Pancreas (tissue), 10 donors: ENCODE data around the gene PPP1R10. TPM values are rescaled to one million over a fixed set of nuclear protein-coding genes. Genes with fewer than 3 reads are reported as not detected.

Experiments used
- ATAC-seq, 4 donors: fragments of 200-7000 bp; cut with Tn5 transposase; one replicate each; pipeline versions ENCODE4 v1.8.0 to v1.9.1; 2020; ENCODE audit warnings: mild to moderate bottlenecking in 4 of 4, moderate library complexity in 4 of 4
- DNase-seq, 6 donors: peaks; one replicate each; pipeline ENCODE4 v3.0.0-alpha.2; 2020
- FAIRE-seq: peaks from 2 replicates; lab custom pipeline; 2012; peaks lifted over from hg19 to GRCh38; lab: Jason Lieb, UNC
- H3K27ac ChIP-seq, 4 donors: fragments of 200-600 bp; sonication (generic); 1 replicate in 3 of 4; 2 replicates in 1 of 4; pipeline versions ENCODE4 v1.5.0 to v1.8.0; 2020
- H3K27me3 ChIP-seq, 4 donors: fragments of 200-600 bp; one replicate each; pipeline ENCODE4 v1.8.0; 2021
- H3K36me3 ChIP-seq, 3 donors: fragments of 200-600 bp; sonication (generic) in 1 of 3; one replicate each; pipeline versions ENCODE4 v1.5.0 to v1.8.0; 2020 to 2021
- H3K4me1 ChIP-seq, 3 donors: fragments of 200-600 bp; one replicate each; pipeline ENCODE4 v1.8.0; 2021
- H3K4me3 ChIP-seq, 4 donors: fragments of 200-600 bp; sonication (generic) in 2 of 4; one replicate each; pipeline versions ENCODE4 v1.5.0 to v1.8.0; 2020 to 2021
- H3K9me3 ChIP-seq, 4 donors: fragments of 200-600 bp; one replicate each; pipeline ENCODE4 v1.8.0; 2021
- CTCF ChIP-seq, 4 donors: fragments of 200-600 bp; sonication (generic) in 3 of 4; IDR thresholded peaks; one replicate each; pipeline versions ENCODE4 v1.5.0 to v1.8.0; 2021; ENCODE audit warnings: antibody characterized with exemption in 4 of 4
- WGBS, 2 donors: extraction: QIAGEN DNeasy Blood & Tissue Kit; methylation state at CpG; one replicate each; pipeline ENCODE4 v1.1.7; 2013; 5-methylcytosine and 5-hydroxymethylcytosine counted together
- intact Hi-C, 3 donors: fragments of 100-400 bp; cut with DNase I; formaldehyde crosslinking; loops; one replicate each; pipeline versions ENCODE4 v1.11.1 to v1.14.2; 2022
- polyA plus RNA-seq, 2 donors: library from polyadenylated mRNA; stranded (reverse); fragments of 200-250 nt; gene quantifications; one replicate each; pipeline ENCODE4 v1.2.3, GENCODE V29; 2013
- total RNA-seq, 6 donors: library from RNA; stranded (reverse); fragmentation: NEBNext Ultra II Directional in 4 of 6; extraction: Animal tissue kit (Norgen Biotek cat#: 25700) in 4 of 6; gene quantifications; one replicate each; pipeline versions ENCODE4 v1.2.1 to v1.2.4, GENCODE V29; 2021 to 2023
- donor health status: healthy with polysubstance abuse.
- donor health status: DM: no; HTN: no; CAD: no; lungs with moderate emphysema.
- donor health status: DM: no; HTN: no; CAD: no.
- donor health status: control.
- donor health status: control.
- donor health status: Bipolar disorder and iron deficiency.
- donor health status: DM: yes; HTN: yes; CAD: no.
- donor health status: DM: no; HTN: no; CAD: no.
- donor health status: DM: no; HTN: no; CAD: no.
- donor health status: DM: yes; HTN: yes; CAD: no.

The PPP1R10 gene
- total and polyA plus RNA-seq, 8 donors: 25.1 to 57.9 (median 38.2) TPM

GRCh38 chr6:30613251-30614043, 3.6 kb downstream of the PPP1R10 start:
- ATAC-seq: no peak
- no peak for FAIRE-seq
- Histone ChIP-seq H3K36me3 (peaks cover 0 to 22% (median 6%) of the 10 kb centered on the region in 3 donors), H3K27me3 (no peaks in the 10 kb centered on the region), H3K4me3 (peak overlapping the region in 3 of 4 donors; percentile 5 to 93 (median 79)), H3K27ac (peak overlapping the region in 3 of 4 donors; percentile 92 to 98 (median 98)), H3K9me3 (no peaks in the 10 kb centered on the region), H3K4me1 (peaks cover 18 to 38% (median 32%) of the 10 kb centered on the region in 3 donors)
- intact Hi-C loops: no loop called here
- DNase-seq: no peak
- no peak for TF ChIP-seq CTCF (IDR thresholded peaks at IDR 0.05)

- peaks cover 0 to 29% (median 6%) of the 10 kb centered on the region in 3 donors for H3K36me3 ChIP-seq
- H3K27ac ChIP-seq: peak overlapping the region in 2 of 4 donors; percentile 13 to 98
- H3K27me3 ChIP-seq: no peaks in the 10 kb centered on the region
- no peak for DNase-seq
- peaks cover 18 to 38% (median 32%) of the 10 kb centered on the region in 3 donors for H3K4me1 ChIP-seq
- TF ChIP-seq CTCF (IDR thresholded peaks at IDR 0.05): no peak
- WGBS, 2 donors: 24 to 30% methylated on average over 6 of the region's 6 CpGs
- intact Hi-C loops: no loop called here
- FAIRE-seq: no peak
- ATAC-seq: no peak
- H3K4me3 ChIP-seq: no peak overlapping the region
- no peaks in the 10 kb centered on the region for H3K9me3 ChIP-seq
These were observed 4.3 kb downstream of the PPP1R10 start for GRCh38 chr6:30612687-30613248.

- 41 to 52% methylated on average over 1 of the region's 1 CpG for WGBS, 2 donors
- DNase-seq (no peak), ATAC-seq (no peak)
These were observed 4.8 kb downstream of the PPP1R10 start for GRCh38 chr6:30612213-30612612.

GRCh38 chr6:30611856-30612194, 5.2 kb downstream of the PPP1R10 start:
- no peak for TF ChIP-seq CTCF (IDR thresholded peaks at IDR 0.05)
- Histone ChIP-seq H3K4me1 (peaks cover 18 to 38% (median 32%) of the 10 kb centered on the region in 3 donors), H3K27me3 (no peaks in the 10 kb centered on the region), H3K9me3 (no peaks in the 10 kb centered on the region), H3K27ac (no peak overlapping the region), H3K36me3 (peaks cover 2 to 38% (median 9%) of the 10 kb centered on the region in 3 donors), H3K4me3 (no peak overlapping the region)
- WGBS, 2 donors: 34 to 47% methylated on average over 2 of the region's 2 CpGs
- no peak for FAIRE-seq
- no peak for DNase-seq
- ATAC-seq: no peak
- intact Hi-C loops: no loop called here

More at GRCh38 chr6:30612213-30612612, 4.8 kb downstream of the PPP1R10 start:
- FAIRE-seq: no peak
- intact Hi-C loops: no loop called here
- Histone ChIP-seq H3K4me3 (no peak overlapping the region), H3K27ac (peak overlapping the region in 1 of 4 donors; percentile 98), H3K36me3 (peaks cover 0 to 35% (median 8%) of the 10 kb centered on the region in 3 donors), H3K9me3 (no peaks in the 10 kb centered on the region), H3K27me3 (no peaks in the 10 kb centered on the region), H3K4me1 (peaks cover 18 to 38% (median 32%) of the 10 kb centered on the region in 3 donors)
- TF ChIP-seq CTCF (IDR thresholded peaks at IDR 0.05): no peak
